H1 (cell line): ENCODE data around the gene KIFBP. TPM values are rescaled to one million over a fixed set of nuclear protein-coding genes. Genes with fewer than 3 reads are reported as not detected.

Source experiments
- HDAC6 ChIP-seq: IDR thresholded peaks from one replicate; pipeline ENCODE4 v1.7.1; 2012; ENCODE audit warnings: low read depth, mild to moderate bottlenecking, inconsistent platforms, low read length, moderate library complexity
- NANOG ChIP-seq: IDR thresholded peaks from 2 replicates; pipeline ENCODE4 v1.6.1; 2011; ENCODE audit warnings: low read length, low read depth, mild to moderate bottlenecking, inconsistent platforms; ENCODE audit not compliant: insufficient read depth, poor library complexity, severe bottlenecking
- POU5F1 ChIP-seq: IDR thresholded peaks from 2 replicates; pipeline ENCODE4 v1.6.1; 2011; ENCODE audit warnings: low read depth, mild to moderate bottlenecking, low read length, moderate library complexity
- SIX5 ChIP-seq: IDR thresholded peaks from 2 replicates; pipeline ENCODE4 v1.6.1; 2011; ENCODE audit warnings: mild to moderate bottlenecking, low read depth, low read length
- SP4 ChIP-seq: IDR thresholded peaks from 2 replicates; pipeline ENCODE4 v1.6.1; 2012; ENCODE audit warnings: low read length, inconsistent platforms
- TAF7 ChIP-seq: optimal IDR thresholded peaks from 2 replicates; pipeline ENCODE3; 2011; ENCODE audit warnings: low read depth, mild to moderate bottlenecking, inconsistent platforms, low read length, moderate library complexity, borderline replicate concordance
- polyA plus RNA-seq, 7 experiments: library from polyadenylated mRNA; depleted of rRNA in 3 of 7; stranded (reverse) in 5 of 7; unstranded in 2 of 7; fragments of >200 nt in 5 of 7; fragments of 200-250 nt in 2 of 7; gene quantifications; 1 replicate in 5 of 7; 2 replicates in 1 of 7; 4 replicates in 1 of 7; pipeline versions ENCODE4 v1.2.1 to v1.2.3, GENCODE V29; 2011 to 2013; ENCODE audit warnings: missing spikeins in 2 of 7, mixed read lengths in 2 of 7
- total RNA-seq: library from RNA; stranded (reverse); fragmentation: NEBNext Ultra II Directional; extraction: Animal tissue kit (Norgen Biotek cat#: 25700); gene quantifications from 2 replicates; pipeline ENCODE4 v1.2.1, GENCODE V29; 2021

KIFBP gene
- total and polyA plus RNA-seq, 2 of the 8 experiments (the other 6 are each of a cell fraction or from before 2014, with no cell fraction given): 17.3 to 34.6 TPM

GRCh38 chr10:69056129-69056528 is 67.5 kb downstream of the KIFBP start (continued):
- TF ChIP-seq HDAC6: no peak
- TF ChIP-seq SIX5: no peak
- no peak for TF ChIP-seq SP4
- TF ChIP-seq NANOG: no peak
- no peak for TF ChIP-seq POU5F1
- TF ChIP-seq TAF7: no peak
